SK-N-SH (cell line): ENCODE results near the gene CPNE7. TPM values are rescaled to one million over a fixed set of nuclear protein-coding genes. Genes with fewer than 3 reads are reported as not detected.

Experiments
- CTCF ChIA-PET: fragments of 300-600, 350-600 bp; formaldehyde crosslinking; extraction: SDS; loops from one replicate; lab custom pipeline; 2021; lab: Yijun Ruan, JAX
- POLR2A ChIA-PET: fragments of 350-600 bp; sonication (Branson Sonifier 250); formaldehyde crosslinking; extraction: SDS; loops from one replicate; lab custom pipeline; 2020; ENCODE audit warnings: antibody characterized with exemption, inconsistent platforms; lab: Yijun Ruan, JAX
- DNase-seq: peaks from one replicate; pipeline ENCODE4 v3.0.0; 2012
- H2AFZ ChIP-seq: fragments of 200-600 bp; sonication (generic); 2 replicates; pipeline ENCODE4 v1.8.1; 2016; ENCODE audit warnings: antibody characterized with exemption, mild to moderate bottlenecking, low read depth
- H3F3A ChIP-seq: fragments of 200-600 bp; sonication (generic); replicated peaks from 2 replicates; pipeline ENCODE3; 2016; ENCODE audit warnings: antibody characterized with exemption, mild to moderate bottlenecking; ENCODE audit not compliant: insufficient read depth
- H3K27ac ChIP-seq, 2 experiments: fragments of 200-500 bp in 1 of 2; fragments of 200-600 bp in 1 of 2; sonication (Bioruptor generic) in 1 of 2; sonication (generic), shearing (Covaris generic) in 1 of 2; 2 replicates each; pipeline versions ENCODE4 v1.5.1 to v1.6.1; 2014 to 2016; ENCODE audit warnings: low read depth in 2 of 2, inconsistent platforms in 1 of 2, low read length in 1 of 2, mild to moderate bottlenecking in 1 of 2, mixed read lengths in 1 of 2
- H3K27me3 ChIP-seq: fragments of 200-600 bp; sonication (generic), shearing (Covaris generic); 2 replicates; pipeline ENCODE4 v1.6.1; 2016; ENCODE audit warnings: mixed run types; ENCODE audit not compliant: insufficient read depth
- H3K36me3 ChIP-seq, 2 experiments: fragments of 200-500 bp in 1 of 2; fragments of 200-600 bp in 1 of 2; sonication (Bioruptor generic) in 1 of 2; sonication (generic) in 1 of 2; replicated peaks in 1 of 2; 2 replicates each; pipeline versions ENCODE3 to v1.5.1; 2014 to 2016; ENCODE audit warnings: low read length in 1 of 2, mild to moderate bottlenecking in 1 of 2; ENCODE audit not compliant: insufficient read depth in 2 of 2, control insufficient read depth in 1 of 2
- H3K4me1 ChIP-seq, 2 experiments: fragments of 200-500 bp in 1 of 2; fragments of 200-600 bp in 1 of 2; sonication (Bioruptor generic) in 1 of 2; sonication (generic), shearing (Covaris generic) in 1 of 2; 2 replicates each; pipeline versions ENCODE4 v1.5.1 to v1.6.1; 2014 to 2016; ENCODE audit warnings: low read depth in 1 of 2, low read length in 1 of 2, mixed run types in 1 of 2; ENCODE audit not compliant: insufficient read depth in 2 of 2, control insufficient read depth in 1 of 2
- H3K4me2 ChIP-seq: fragments of 200-600 bp; sonication (generic), shearing (Covaris generic); 2 replicates; pipeline ENCODE4 v1.6.1; 2017; ENCODE audit warnings: mixed run types
- H3K4me3 ChIP-seq, 2 experiments: fragments of 200-500 bp in 1 of 2; fragments of 200-600 bp in 1 of 2; sonication (Bioruptor generic) in 1 of 2; sonication (generic), shearing (Covaris generic) in 1 of 2; 2 replicates each; pipeline versions ENCODE4 v1.5.1 to v1.8.1; 2014 to 2016; ENCODE audit warnings: low read depth in 2 of 2, inconsistent platforms in 1 of 2, low read length in 1 of 2, mild to moderate bottlenecking in 1 of 2, mixed read lengths in 1 of 2, moderate library complexity in 1 of 2
- H3K79me2 ChIP-seq: fragments of 200-600 bp; sonication (generic); 2 replicates; pipeline ENCODE4 v1.8.1; 2017; ENCODE audit warnings: mild to moderate bottlenecking; ENCODE audit not compliant: insufficient read depth
- H3K9ac ChIP-seq: fragments of 200-600 bp; sonication (generic); 2 replicates; pipeline ENCODE4 v1.6.1; 2017; ENCODE audit warnings: mixed run types
- H3K9me2 ChIP-seq: fragments of 200-600 bp; sonication (generic); 2 replicates; pipeline ENCODE4 v1.6.1; 2017; ENCODE audit warnings: mixed run types
- H3K9me3 ChIP-seq: fragments of 200-600 bp; sonication (generic); 2 replicates; pipeline ENCODE4 v1.6.1; 2017; ENCODE audit warnings: mixed run types, mild to moderate bottlenecking, moderate library complexity
- H4K20me1 ChIP-seq: fragments of 200-600 bp; sonication (generic); 2 replicates; pipeline ENCODE4 v1.6.1; 2017; ENCODE audit warnings: mild to moderate bottlenecking, mixed run types; ENCODE audit not compliant: insufficient read depth
- CHD2 ChIP-seq: fragments of 150-350 bp; IDR thresholded peaks from 2 replicates; pipeline ENCODE4 v1.6.1; 2018; ENCODE audit warnings: low read length; ENCODE audit not compliant: partially characterized antibody
- CTCF ChIP-seq: fragments of 200-600 bp; sonication (generic); IDR thresholded peaks from 2 replicates; pipeline ENCODE4 v1.6.1; 2017; ENCODE audit warnings: antibody characterized with exemption, mild to moderate bottlenecking, moderate library complexity
- ELF1 ChIP-seq: IDR thresholded peaks from 2 replicates; pipeline ENCODE4 v1.4.0; 2012
- EP300 ChIP-seq, 2 experiments: IDR thresholded peaks; 2 replicates each; pipeline versions ENCODE4 v1.4.0 to v1.6.1; 2012; ENCODE audit warnings: borderline replicate concordance in 1 of 2, low read depth in 1 of 2, low read length in 1 of 2
- EZH2phosphoT487 ChIP-seq: fragments of 200-600 bp; sonication (generic); IDR thresholded peaks from 2 replicates; pipeline ENCODE4 v1.6.1; 2017; ENCODE audit warnings: low read depth, mixed run types, mild to moderate bottlenecking, antibody characterized with exemption, moderate library complexity, borderline replicate concordance
- FOSL2 ChIP-seq: IDR thresholded peaks from 2 replicates; pipeline ENCODE4 v1.4.0; 2012; ENCODE audit warnings: low read depth, mild to moderate bottlenecking, moderate library complexity, borderline replicate concordance
- FOXM1 ChIP-seq: IDR thresholded peaks from 2 replicates; pipeline ENCODE4 v1.4.0; 2012; ENCODE audit warnings: low read depth, mild to moderate bottlenecking
- GABPA ChIP-seq: IDR thresholded peaks from 2 replicates; pipeline ENCODE4 v1.4.0; 2012; ENCODE audit warnings: low read depth, mild to moderate bottlenecking
- GATA2 ChIP-seq: sonication (generic); formaldehyde crosslinking; IDR thresholded peaks from 2 replicates; pipeline ENCODE4 v1.5.0; 2020; ENCODE audit warnings: mild to moderate bottlenecking, missing genetic modification reagents
- MEF2A ChIP-seq: IDR thresholded peaks from 2 replicates; pipeline ENCODE4 v1.4.0; 2012; ENCODE audit warnings: low read depth, borderline replicate concordance
- NFIC ChIP-seq: IDR thresholded peaks from 2 replicates; pipeline ENCODE4 v1.4.0; 2012; ENCODE audit warnings: borderline replicate concordance
- POLR2AphosphoS5 ChIP-seq: IDR thresholded peaks from 2 replicates; pipeline ENCODE4 v1.6.1; 2012; ENCODE audit warnings: low read depth, low read length
- RAD21 ChIP-seq: IDR thresholded peaks from 2 replicates; pipeline ENCODE4 v1.6.1; 2012; ENCODE audit warnings: mild to moderate bottlenecking, low read length
- RCOR1 ChIP-seq: fragments of 150-350 bp; IDR thresholded peaks from 2 replicates; pipeline ENCODE4 v1.6.1; 2017; ENCODE audit warnings: antibody characterized with exemption, low read length
- SIN3A ChIP-seq: IDR thresholded peaks from 2 replicates; pipeline ENCODE4 v1.6.1; 2012; ENCODE audit warnings: low read depth, mild to moderate bottlenecking, low read length, moderate library complexity, borderline replicate concordance
- TAF1 ChIP-seq: IDR thresholded peaks from 2 replicates; pipeline ENCODE4 v1.6.1; 2012; ENCODE audit warnings: low read depth, mild to moderate bottlenecking, low read length, moderate library complexity, borderline replicate concordance
- TCF12 ChIP-seq: IDR thresholded peaks from 2 replicates; pipeline ENCODE4 v1.4.0; 2012
- TEAD4 ChIP-seq: IDR thresholded peaks from 2 replicates; pipeline ENCODE4 v1.4.0; 2012; ENCODE audit warnings: mild to moderate bottlenecking, borderline replicate concordance; ENCODE audit not compliant: insufficient read depth
- YY1 ChIP-seq: IDR thresholded peaks from 2 replicates; pipeline ENCODE4 v1.4.0; 2012; ENCODE audit warnings: low read depth, mild to moderate bottlenecking
- WGBS: methylation state at CpG from one replicate; pipeline ENCODE4 v1.1.6; 2017; ENCODE audit warnings: low lambda C conversion rate; 5-methylcytosine and 5-hydroxymethylcytosine counted together
- polyA plus RNA-seq, 3 experiments: library from polyadenylated mRNA; depleted of rRNA; stranded (reverse); fragments of >200 nt; gene quantifications; 2 replicates each; pipeline ENCODE4 v1.2.3, GENCODE V29; 2012

The CPNE7 gene
- polyA plus RNA-seq, 1 of the 3 experiments (the other 2 are of a cell fraction) = 3.9 TPM

GRCh38 chr16:89540557-89540956, 35.0 kb upstream of the CPNE7 start:
- no peaks in the 10 kb centered on the region for H3K9me3 ChIP-seq
- H3K4me1 ChIP-seq = no peaks in the 10 kb centered on the region
- H3K4me3 ChIP-seq = no peak overlapping the region
- H3K9me2 ChIP-seq = no peaks in the 10 kb centered on the region
- WGBS = 95% methylated on average over 13 of the region's 13 CpGs
- POLR2A ChIA-PET = no interaction called here
- H3K4me2 ChIP-seq = no peak overlapping the region
- peaks cover 11 to 53% of the 10 kb centered on the region in 2 experiments for H3K36me3 ChIP-seq
- H4K20me1 ChIP-seq = no peaks in the 10 kb centered on the region
- no peak for TF ChIP-seq ELF1
- no peak for TF ChIP-seq EZH2phosphoT487
- no peak for TF ChIP-seq YY1
- no peak for TF ChIP-seq GABPA
- TF ChIP-seq, all 33 proteins: peak for 0
- no peak overlapping the region for H2AFZ ChIP-seq
- H3F3A ChIP-seq = peaks cover 4% of the 10 kb centered on the region
- CTCF ChIA-PET = interaction anchor here (3.4 kb wide), 1 partner anchor 18 kb away, joined by 19 read pairs; no protein-coding TSS in a partner anchor
- H3K79me2 ChIP-seq = peaks cover under 1% of the 10 kb centered on the region
- H3K27ac ChIP-seq = no peak overlapping the region
- H3K9ac ChIP-seq = no peak overlapping the region
- DNase-seq = no peak
- H3K27me3 ChIP-seq = no peaks in the 10 kb centered on the region

DNA sequence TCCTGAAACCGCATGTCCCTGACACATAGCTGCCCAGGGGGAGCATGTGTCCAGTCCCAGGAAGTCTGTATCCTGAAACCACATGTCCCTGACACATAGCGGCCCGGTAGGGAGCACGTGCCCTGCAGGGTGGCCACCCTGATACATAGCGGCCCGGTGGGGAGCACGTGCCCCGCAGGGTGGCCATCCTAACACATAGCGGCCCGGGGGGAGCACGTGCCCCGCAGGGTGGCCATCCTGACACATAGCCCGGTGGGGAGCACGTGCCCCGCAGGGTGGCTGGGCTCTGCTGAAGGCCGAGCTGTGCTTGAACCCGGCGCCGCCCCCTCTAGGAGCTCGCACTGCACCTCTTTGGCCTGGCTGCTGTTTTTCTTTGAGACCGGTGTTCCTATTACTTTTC, 33.8 kb upstream of the CPNE7 start:
- H3K27ac ChIP-seq = no peak overlapping the region
- H3K27me3 ChIP-seq = no peaks in the 10 kb centered on the region
- peaks cover 11 to 54% of the 10 kb centered on the region in 2 experiments for H3K36me3 ChIP-seq
- DNase-seq = no peak
- no peak overlapping the region for H3K4me3 ChIP-seq
- no peaks in the 10 kb centered on the region for H3K9me3 ChIP-seq
- no peak overlapping the region for H3K9ac ChIP-seq
- TF ChIP-seq TEAD4 (no peak), GABPA (no peak), GATA2 (CRISPR knock-in tag) (no peak), EP300 (IDR thresholded peaks at IDR 0.05; ENCODE audit: borderline replicate concordance in 1 of 2, low read depth in 1 of 2, low read length in 1 of 2) (no peak), SIN3A (no peak), CHD2 (no peak), TAF1 (no peak), FOSL2 (no peak), POLR2AphosphoS5 (no peak), FOXM1 (no peak), YY1 (no peak), MEF2A (no peak)
- WGBS = 91% methylated on average over 14 of the region's 21 CpGs
- ChIA-PET CTCF (interaction anchor here (1.3 to 3.4 kb wide), 2 partner anchors 16 to 22 kb away, joined by 4 to 19 read pairs; no protein-coding TSS in a partner anchor), POLR2A (no interaction called here)
- no peak overlapping the region for H2AFZ ChIP-seq
- no peak overlapping the region for H3K4me2 ChIP-seq
- H3K4me1 ChIP-seq = no peaks in the 10 kb centered on the region
- peaks cover 4% of the 10 kb centered on the region for H3F3A ChIP-seq
- H4K20me1 ChIP-seq = no peaks in the 10 kb centered on the region
- no peaks in the 10 kb centered on the region for H3K9me2 ChIP-seq
- H3K79me2 ChIP-seq = no peaks in the 10 kb centered on the region; the same call in none of the 2 replicates

DNA sequence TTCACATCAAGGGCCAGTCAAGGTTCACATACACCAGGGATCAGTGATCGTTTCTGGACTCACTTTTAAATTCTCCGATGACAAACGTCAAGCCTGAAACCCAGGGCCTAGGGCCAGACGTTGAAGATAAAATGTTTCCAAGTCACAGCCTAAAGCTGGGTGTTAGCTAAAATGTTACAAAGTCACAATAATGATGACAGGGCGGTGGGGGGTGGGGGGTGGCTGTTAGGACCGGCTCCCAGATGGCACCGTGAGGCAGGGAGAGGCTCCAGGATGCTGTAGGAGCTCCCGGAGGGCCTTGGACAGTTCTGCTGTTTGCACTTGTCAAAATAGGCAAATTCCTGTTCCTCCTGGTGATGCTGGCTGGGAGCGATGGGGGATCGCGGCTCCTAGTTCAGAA, 31.4 kb upstream of the CPNE7 start:
- Histone ChIP-seq H3K27ac (no peak overlapping the region), H3K9me3 (no peaks in the 10 kb centered on the region), H3K9me2 (no peaks in the 10 kb centered on the region), H3K4me1 (no peaks in the 10 kb centered on the region), H3K36me3 (peaks cover 24 to 56% of the 10 kb centered on the region in 2 experiments), H3K4me3 (no peak overlapping the region), H3K4me2 (no peak overlapping the region), H3K27me3 (no peaks in the 10 kb centered on the region), H2AFZ (no peak overlapping the region), H4K20me1 (no peaks in the 10 kb centered on the region), H3K9ac (no peak overlapping the region), H3K79me2 (no peaks in the 10 kb centered on the region; the same call in none of the 2 replicates), H3F3A (peaks cover 4% of the 10 kb centered on the region)
- DNase-seq = no peak
- ChIA-PET CTCF (interaction anchor here (0.6 kb wide), 1 partner anchor 377 kb away, joined by 3 read pairs; no protein-coding TSS in a partner anchor), POLR2A (no interaction called here)
- WGBS = 83% methylated on average over 7 of the region's 11 CpGs
- TF ChIP-seq CTCF = no peak
- no peak for TF ChIP-seq MEF2A
- TF ChIP-seq GABPA = no peak
- TF ChIP-seq RAD21 = no peak
- no peak for TF ChIP-seq EZH2phosphoT487
- no peak for TF ChIP-seq NFIC
- no peak for TF ChIP-seq RCOR1
- TF ChIP-seq TCF12 = no peak
